PFSK-1 (cell line): ENCODE data around the gene UGGT1.

ENCODE experiments used
- FOXP2 ChIP-seq: optimal IDR thresholded peaks from 2 replicates; pipeline ENCODE3; 2011; ENCODE audit warnings: borderline replicate concordance, control low read depth, inconsistent platforms; ENCODE audit not compliant: insufficient read depth; ENCODE audit errors: extremely low read length, extremely low read depth
- POLR2AphosphoS5 ChIP-seq: IDR thresholded peaks from 2 replicates; pipeline ENCODE4 v1.6.1; 2012; ENCODE audit warnings: low read depth, mild to moderate bottlenecking, control low read depth, low read length, moderate library complexity
- SIN3A ChIP-seq: IDR thresholded peaks from 2 replicates; pipeline ENCODE4 v1.6.1; 2012; ENCODE audit warnings: mild to moderate bottlenecking, low read length, moderate library complexity, borderline replicate concordance; ENCODE audit not compliant: insufficient read depth
- TAF1 ChIP-seq: IDR thresholded peaks from 2 replicates; pipeline ENCODE4 v1.6.1; 2012; ENCODE audit warnings: low read length, control low read depth, borderline replicate concordance; ENCODE audit not compliant: insufficient read depth
- TF ChIP-seq, protein P1 (sequence below), 2 experiments: IDR thresholded peaks; 2 replicates each; pipeline versions ENCODE4 v1.6.1 to v1.8.0; 2011 to 2012; ENCODE audit warnings: low read depth in 2 of 2, low read length in 2 of 2, control low read depth in 1 of 2, inconsistent platforms in 1 of 2, mild to moderate bottlenecking in 1 of 2, moderate library complexity in 1 of 2; ENCODE audit not compliant: insufficient read depth in 1 of 2

The UGGT1 gene

DNA sequence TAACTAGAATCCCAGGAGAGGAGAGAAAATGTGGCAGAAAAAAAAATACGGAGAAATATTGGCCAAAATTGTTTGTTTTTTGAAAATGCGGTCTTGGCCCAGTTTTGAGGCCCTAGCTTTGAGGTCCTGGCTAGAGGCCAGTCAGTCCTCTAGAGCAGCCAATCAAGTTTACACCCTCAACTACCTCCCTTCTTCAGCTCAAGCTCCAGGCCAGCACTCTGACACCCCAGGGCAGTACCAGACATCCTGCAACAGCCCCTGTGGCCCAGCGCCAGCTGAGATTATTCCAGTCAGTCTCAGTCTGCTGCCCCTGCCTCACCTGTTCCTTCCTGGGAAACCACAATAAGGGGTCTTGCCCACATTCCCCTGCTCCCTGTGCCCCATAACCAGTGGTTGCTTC lies 107.7 kb downstream of the UGGT1 start:
- TF ChIP-seq TAF1 (no peak), FOXP2 (no peak), SIN3A (no peak), POLR2AphosphoS5 (no peak)
- TF ChIP-seq, protein P1, sequence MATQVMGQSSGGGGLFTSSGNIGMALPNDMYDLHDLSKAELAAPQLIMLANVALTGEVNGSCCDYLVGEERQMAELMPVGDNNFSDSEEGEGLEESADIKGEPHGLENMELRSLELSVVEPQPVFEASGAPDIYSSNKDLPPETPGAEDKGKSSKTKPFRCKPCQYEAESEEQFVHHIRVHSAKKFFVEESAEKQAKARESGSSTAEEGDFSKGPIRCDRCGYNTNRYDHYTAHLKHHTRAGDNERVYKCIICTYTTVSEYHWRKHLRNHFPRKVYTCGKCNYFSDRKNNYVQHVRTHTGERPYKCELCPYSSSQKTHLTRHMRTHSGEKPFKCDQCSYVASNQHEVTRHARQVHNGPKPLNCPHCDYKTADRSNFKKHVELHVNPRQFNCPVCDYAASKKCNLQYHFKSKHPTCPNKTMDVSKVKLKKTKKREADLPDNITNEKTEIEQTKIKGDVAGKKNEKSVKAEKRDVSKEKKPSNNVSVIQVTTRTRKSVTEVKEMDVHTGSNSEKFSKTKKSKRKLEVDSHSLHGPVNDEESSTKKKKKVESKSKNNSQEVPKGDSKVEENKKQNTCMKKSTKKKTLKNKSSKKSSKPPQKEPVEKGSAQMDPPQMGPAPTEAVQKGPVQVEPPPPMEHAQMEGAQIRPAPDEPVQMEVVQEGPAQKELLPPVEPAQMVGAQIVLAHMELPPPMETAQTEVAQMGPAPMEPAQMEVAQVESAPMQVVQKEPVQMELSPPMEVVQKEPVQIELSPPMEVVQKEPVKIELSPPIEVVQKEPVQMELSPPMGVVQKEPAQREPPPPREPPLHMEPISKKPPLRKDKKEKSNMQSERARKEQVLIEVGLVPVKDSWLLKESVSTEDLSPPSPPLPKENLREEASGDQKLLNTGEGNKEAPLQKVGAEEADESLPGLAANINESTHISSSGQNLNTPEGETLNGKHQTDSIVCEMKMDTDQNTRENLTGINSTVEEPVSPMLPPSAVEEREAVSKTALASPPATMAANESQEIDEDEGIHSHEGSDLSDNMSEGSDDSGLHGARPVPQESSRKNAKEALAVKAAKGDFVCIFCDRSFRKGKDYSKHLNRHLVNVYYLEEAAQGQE (IDR thresholded peaks at IDR 0.05; ENCODE audit: insufficient read depth in 1 of 2, low read depth in 2 of 2, low read length in 2 of 2), result no peak

DNA sequence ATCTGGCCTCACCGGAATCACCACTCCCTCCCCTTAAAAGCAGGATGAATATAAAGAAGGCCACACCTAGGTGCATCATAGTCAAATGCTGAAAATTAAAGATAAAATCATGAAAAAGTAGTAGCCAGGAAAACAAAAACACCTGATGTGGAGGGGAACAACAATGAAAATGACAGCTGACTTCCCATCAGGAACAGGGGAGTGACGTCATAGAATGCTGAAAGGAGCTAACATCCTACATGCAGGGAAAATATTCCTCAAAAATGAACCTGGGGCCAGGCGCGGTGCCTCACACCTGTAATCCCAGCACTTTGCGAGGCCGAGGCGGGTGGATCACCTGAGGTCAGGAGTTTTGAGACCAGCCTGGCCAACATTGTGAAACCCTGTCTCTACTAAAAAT lies 108.1 kb downstream of the UGGT1 start:
- no peak for TF ChIP-seq POLR2AphosphoS5
- TF ChIP-seq SIN3A, result no peak
- TF ChIP-seq TAF1, result no peak
- TF ChIP-seq, protein P1 (IDR thresholded peaks at IDR 0.05; ENCODE audit: insufficient read depth in 1 of 2, low read depth in 2 of 2, low read length in 2 of 2), result no peak
- TF ChIP-seq FOXP2, result no peak

DNA sequence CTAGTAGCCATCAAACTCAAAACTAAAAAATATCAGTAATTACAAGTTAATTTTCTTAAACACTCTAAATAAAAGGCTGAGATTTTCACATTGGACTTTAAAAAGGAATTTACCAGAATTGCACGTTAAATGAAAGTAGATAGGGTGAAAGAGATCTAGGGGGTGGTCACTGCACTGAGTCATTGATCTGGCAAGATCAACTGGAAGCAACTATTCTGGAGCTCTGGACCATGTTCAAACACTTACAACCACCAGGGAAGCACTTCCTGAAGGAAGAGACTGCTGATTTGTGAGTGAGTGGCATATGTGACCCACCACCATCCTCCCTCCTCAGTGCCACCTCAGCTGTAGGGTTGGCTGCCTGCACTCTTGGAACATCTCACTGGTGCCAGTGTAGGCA lies 111.8 kb downstream of the UGGT1 start:
- no peak for TF ChIP-seq FOXP2
- no peak for TF ChIP-seq POLR2AphosphoS5
- TF ChIP-seq, protein P1 (IDR thresholded peaks at IDR 0.05; ENCODE audit: insufficient read depth in 1 of 2, low read depth in 2 of 2, low read length in 2 of 2), result no peak
- no peak for TF ChIP-seq TAF1
- no peak for TF ChIP-seq SIN3A

DNA sequence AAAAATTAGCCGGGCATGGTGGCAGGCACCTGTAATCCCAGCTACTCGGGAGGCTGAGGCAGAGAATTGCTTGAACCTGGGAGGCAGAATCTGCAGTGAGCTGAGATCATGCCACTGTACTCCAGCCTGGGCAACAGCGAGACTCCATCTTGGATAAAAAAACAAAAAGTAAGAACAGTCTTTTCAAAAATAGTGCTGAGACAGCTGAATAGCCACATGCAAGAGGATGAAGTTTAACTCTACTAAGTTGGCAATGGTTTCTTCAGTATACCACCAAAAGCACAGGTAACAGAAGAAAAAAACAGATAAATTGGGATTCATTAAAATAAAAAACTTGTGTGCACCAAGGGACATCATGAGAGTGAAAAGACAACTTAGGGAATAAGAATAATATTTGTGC lies 115.2 kb downstream of the UGGT1 start:
- TF ChIP-seq SIN3A (no peak), FOXP2 (no peak), POLR2AphosphoS5 (no peak)

DNA sequence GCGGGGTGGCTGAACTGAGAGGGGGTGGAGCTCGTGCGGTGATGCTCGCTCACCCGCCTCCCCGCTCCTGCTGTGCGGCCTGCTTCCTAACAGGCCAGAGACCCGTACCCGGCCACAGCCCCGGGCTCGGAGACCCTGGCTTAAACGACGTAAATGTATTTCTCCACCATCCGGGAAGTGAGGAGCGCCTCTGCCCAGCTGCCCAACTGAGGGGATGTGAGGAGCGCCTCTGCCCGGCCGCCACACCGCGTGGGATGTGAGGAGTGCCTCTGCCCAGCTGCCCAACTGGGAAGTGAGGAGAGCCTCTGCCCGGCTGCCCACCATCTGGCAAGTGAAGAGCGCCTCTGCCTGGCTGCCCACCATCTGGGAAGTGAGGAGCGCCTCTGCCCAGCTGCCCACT lies 117.0 kb downstream of the UGGT1 start:
- TF ChIP-seq, protein P1 (IDR thresholded peaks at IDR 0.05; ENCODE audit: insufficient read depth in 1 of 2, low read depth in 2 of 2, low read length in 2 of 2), result no peak
- TF ChIP-seq TAF1 (no peak), SIN3A (no peak), FOXP2 (no peak), POLR2AphosphoS5 (no peak)
